ENCODE results near the gene GALNT18. TPM values are rescaled to one million over a fixed set of nuclear protein-coding genes. Genes with fewer than 3 reads are reported as not detected.

The GALNT18 gene
- total and polyA plus RNA-seq, 2 of the 4 experiments (the other 2 are of a cell fraction), result 9.5 to 11.3 TPM

- in situ Hi-C loops (cut with MboI; ENCODE audit: low sequenced_read_pairs), result no loop called here
- Histone ChIP-seq H2BK5ac (ENCODE audit: low read depth, low read length, poor library complexity, severe bottlenecking) (no peak overlapping the region), H3K4me2 (ENCODE audit: low read depth, low read length) (no peak overlapping the region), H3K27me3 (ENCODE audit: control insufficient read depth, insufficient read depth, low read length) (peaks cover 7% of the 10 kb centered on the region), H3K56ac (ENCODE audit: extremely low read depth, insufficient read depth, low read length) (no peak overlapping the region), H3K23ac (ENCODE audit: low read depth, low read length) (no peak overlapping the region), H3K9me1 (ENCODE audit: insufficient read depth, low read length) (0 out of 2 replicates have a peak, but pooled peaks cover 1% of the 10 kb centered on the region), H4K8ac (ENCODE audit: low read depth in 2 of 2, low read length in 2 of 2) (no peak overlapping the region), H2AK9ac (replicated peaks; ENCODE audit: low read depth, low read length, poor library complexity) (no peak overlapping the region), H2BK15ac (ENCODE audit: low read depth, low read length) (no peak overlapping the region), H3K14ac (replicated peaks; ENCODE audit: low read depth, low read length) (no peak overlapping the region), H3K18ac (ENCODE audit: low read depth, low read length) (no peak overlapping the region), H3K4me1 (ENCODE audit: control insufficient read depth, insufficient read depth, low read length) (peaks cover 2% of the 10 kb centered on the region; the same call in 1 of the 2 replicates), H3K4me3 (ENCODE audit: insufficient read depth, low read depth, low read length) (no peak overlapping the region), H3K36me3 (ENCODE audit: control insufficient read depth, insufficient read depth, low read length) (no peaks in the 10 kb centered on the region), H3K9me3 (ENCODE audit: control insufficient read depth, insufficient read depth, low read length) (no peaks in the 10 kb centered on the region), H2BK20ac (ENCODE audit: low read depth, low read length) (no peak overlapping the region), H3K4ac (ENCODE audit: low read depth, low read length) (no peak overlapping the region), H3K9ac (ENCODE audit: low read depth, low read length) (no peak overlapping the region), H2AFZ (replicated peaks; ENCODE audit: low read length, poor library complexity) (no peak overlapping the region), H2AK5ac (ENCODE audit: low read depth, low read length) (0 out of 2 replicates have a peak overlapping the region, but pooled peaks have one; percentile 12), H2BK120ac (ENCODE audit: low read depth, low read length) (no peak overlapping the region), H4K5ac (ENCODE audit: low read depth, low read length) (no peak overlapping the region), H3K27ac (ENCODE audit: insufficient read depth, low read length) (no peak overlapping the region), H4K20me1 (ENCODE audit: insufficient read depth, low read length) (no peaks in the 10 kb centered on the region), H3K79me1 (ENCODE audit: low read depth in 1 of 2, low read length in 2 of 2) (no peaks in the 10 kb centered on the region), H4K91ac (ENCODE audit: insufficient read depth, low read depth, low read length) (no peak overlapping the region)
- intact Hi-C loops (cut with micrococcal nuclease), result no loop called here
- BruUV-seq (replicated peaks), result no TSS peak
- WGBS, 2 experiments (ENCODE audit: extremely low coverage in 2 of 2, insufficient read length in 1 of 2), result 83% methylated on average over 2 of the region's 5 CpGs; no CpG with 5 or more reads in 1 of the 2 experiments
- ChIA-PET POLR2A (ENCODE audit: unreplicated experiment) (no interaction called here), CTCF (no interaction called here)
- DNase-seq (no peak), ATAC-seq (ENCODE audit: low read depth) (no peak)
- TF ChIP-seq MXI1 (IDR thresholded peaks at IDR 0.05; ENCODE audit: borderline replicate concordance, low read depth, low read length) (no peak), NFE2L2 (IDR thresholded peaks at IDR 0.05; ENCODE audit: low read depth, low read length) (no peak), MAZ (IDR thresholded peaks at IDR 0.05; ENCODE audit: borderline replicate concordance, low read depth, low read length) (no peak), CHD1 (IDR thresholded peaks at IDR 0.05; ENCODE audit: low read depth, low read length) (no peak), BHLHE40 (IDR thresholded peaks at IDR 0.05; ENCODE audit: low read depth, low read length) (no peak), FOS (IDR thresholded peaks at IDR 0.05; ENCODE audit: low read depth, low read length) (no peak), RAD21 (IDR thresholded peaks at IDR 0.05; ENCODE audit: low read length) (no peak), CEBPB (IDR thresholded peaks at IDR 0.05; ENCODE audit: low read depth, low read length) (no peak), MAFK (IDR thresholded peaks at IDR 0.05; ENCODE audit: low read depth, low read length) (no peak), ELK1 (IDR thresholded peaks at IDR 0.05; ENCODE audit: borderline replicate concordance, low read depth, low read length) (no peak), SMC3 (IDR thresholded peaks at IDR 0.05; ENCODE audit: low read depth, low read length) (no peak), POLR2A (IDR thresholded peaks at IDR 0.05; ENCODE audit: low read depth, low read length) (no peak)
- TF ChIP-seq, protein P1, sequence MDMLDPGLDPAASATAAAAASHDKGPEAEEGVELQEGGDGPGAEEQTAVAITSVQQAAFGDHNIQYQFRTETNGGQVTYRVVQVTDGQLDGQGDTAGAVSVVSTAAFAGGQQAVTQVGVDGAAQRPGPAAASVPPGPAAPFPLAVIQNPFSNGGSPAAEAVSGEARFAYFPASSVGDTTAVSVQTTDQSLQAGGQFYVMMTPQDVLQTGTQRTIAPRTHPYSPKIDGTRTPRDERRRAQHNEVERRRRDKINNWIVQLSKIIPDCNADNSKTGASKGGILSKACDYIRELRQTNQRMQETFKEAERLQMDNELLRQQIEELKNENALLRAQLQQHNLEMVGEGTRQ (IDR thresholded peaks at IDR 0.05; ENCODE audit: low read depth, low read length), result no peak
- TF ChIP-seq, protein P2, sequence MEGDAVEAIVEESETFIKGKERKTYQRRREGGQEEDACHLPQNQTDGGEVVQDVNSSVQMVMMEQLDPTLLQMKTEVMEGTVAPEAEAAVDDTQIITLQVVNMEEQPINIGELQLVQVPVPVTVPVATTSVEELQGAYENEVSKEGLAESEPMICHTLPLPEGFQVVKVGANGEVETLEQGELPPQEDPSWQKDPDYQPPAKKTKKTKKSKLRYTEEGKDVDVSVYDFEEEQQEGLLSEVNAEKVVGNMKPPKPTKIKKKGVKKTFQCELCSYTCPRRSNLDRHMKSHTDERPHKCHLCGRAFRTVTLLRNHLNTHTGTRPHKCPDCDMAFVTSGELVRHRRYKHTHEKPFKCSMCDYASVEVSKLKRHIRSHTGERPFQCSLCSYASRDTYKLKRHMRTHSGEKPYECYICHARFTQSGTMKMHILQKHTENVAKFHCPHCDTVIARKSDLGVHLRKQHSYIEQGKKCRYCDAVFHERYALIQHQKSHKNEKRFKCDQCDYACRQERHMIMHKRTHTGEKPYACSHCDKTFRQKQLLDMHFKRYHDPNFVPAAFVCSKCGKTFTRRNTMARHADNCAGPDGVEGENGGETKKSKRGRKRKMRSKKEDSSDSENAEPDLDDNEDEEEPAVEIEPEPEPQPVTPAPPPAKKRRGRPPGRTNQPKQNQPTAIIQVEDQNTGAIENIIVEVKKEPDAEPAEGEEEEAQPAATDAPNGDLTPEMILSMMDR (conservative IDR thresholded peaks at IDR 0.05; ENCODE audit: low read depth, low read length), result no peak
- dilution Hi-C loops (cut with HindIII; ENCODE audit: low sequenced_read_pairs, unreplicated experiment), result no loop called here
Measured at GRCh38 chr11:11582011-11582701, 39.6 kb downstream of the GALNT18 start.

Measured in IMR-90 (cell line).